GM18520 (cell line): ENCODE data around the gene HAUS7.

Experiments used
- ATAC-seq: cut with Tn5 transposase; IDR thresholded peaks from one replicate; pipeline ENCODE4 v1.9.1; 2021; ENCODE audit not compliant: unreplicated experiment

The HAUS7 gene

DNA sequence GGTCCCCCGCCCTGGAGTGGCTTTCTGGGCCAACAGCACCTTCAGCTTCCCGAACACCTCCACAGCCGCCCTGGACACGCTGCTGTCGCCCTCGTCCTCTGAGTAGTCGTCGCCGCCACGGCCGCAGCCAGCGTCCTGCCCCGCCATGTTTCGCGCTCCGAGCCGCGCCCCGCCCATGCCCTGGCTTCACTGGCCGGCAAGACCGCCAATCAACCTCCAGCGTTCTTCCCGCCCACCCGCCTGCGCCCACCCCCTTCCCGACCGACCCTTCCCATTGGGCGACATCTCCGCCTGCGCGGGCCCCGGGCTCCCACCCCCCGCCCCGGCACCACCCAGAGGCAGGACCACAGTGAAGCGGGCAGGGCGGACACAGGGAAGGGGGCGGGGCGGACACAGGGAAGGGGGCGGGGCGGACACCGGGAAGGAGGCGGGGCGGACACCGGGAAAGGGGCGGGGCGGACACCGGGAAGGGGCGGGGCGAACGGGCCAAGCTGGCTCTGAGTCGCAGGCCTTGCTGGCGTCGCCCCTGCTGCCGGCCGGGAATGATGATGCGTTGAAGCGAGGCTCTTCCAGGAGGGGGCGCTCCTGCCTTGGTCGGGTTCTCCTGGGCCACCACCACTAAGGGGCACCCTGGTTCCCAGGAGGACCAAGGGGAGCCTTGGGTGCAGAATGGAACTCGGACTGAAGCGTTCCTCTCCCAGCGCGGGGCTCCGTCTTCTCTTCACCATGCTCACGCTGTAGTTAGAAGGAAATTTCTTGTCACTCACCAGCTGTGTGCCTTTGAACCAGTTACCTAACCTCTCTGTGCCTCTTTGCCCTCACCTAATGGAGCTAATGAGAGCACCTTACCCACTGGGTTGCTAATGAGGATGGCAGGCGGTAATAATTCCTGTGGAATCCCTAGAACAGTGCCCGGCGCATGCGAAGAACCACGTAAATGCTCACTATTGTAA lies at the start of gene HAUS7:
HAUS7 (minus strand) TSS at position 166 of the 953 bp plus-strand sequence; CDS start at position 147, 19 bp downstream.
- peak; percentile 55 for ATAC-seq

DNA sequence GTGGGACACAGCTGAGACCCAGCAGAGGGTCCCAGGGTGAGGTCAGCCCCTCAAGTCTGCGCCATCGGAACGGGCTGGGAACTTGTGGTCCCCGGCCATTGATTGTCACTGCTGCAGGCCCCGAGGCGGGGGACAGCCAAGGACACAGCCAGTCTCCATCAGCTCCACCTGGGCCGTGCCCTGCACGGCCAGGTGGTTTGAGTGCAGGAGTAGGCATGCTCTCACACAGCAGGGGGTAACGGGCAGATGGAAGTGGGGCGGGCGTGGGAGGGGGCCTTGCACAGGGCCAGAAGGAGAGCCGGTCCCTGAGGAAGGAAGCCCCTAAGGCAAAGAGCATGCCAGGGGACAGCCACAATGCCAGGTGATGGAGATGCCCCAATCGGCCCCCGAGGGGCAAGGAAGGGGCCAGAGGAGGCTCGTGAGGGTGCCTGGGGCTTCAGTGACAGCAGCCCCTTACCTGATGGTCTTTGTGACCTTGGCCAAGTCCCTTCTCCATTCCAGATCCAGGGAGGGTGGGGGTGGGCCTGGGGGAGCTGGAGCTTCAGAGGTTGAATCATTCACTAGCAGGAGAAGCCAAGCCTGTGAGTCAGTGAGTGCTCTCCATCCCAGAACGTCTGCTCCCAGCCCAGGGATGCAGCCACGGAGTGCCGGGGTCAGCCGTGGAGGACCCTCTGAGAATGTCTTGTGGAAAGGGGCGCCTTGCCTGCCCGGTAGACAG lies 49.4 kb upstream of the HAUS7 start:
- ATAC-seq: no peak

DNA sequence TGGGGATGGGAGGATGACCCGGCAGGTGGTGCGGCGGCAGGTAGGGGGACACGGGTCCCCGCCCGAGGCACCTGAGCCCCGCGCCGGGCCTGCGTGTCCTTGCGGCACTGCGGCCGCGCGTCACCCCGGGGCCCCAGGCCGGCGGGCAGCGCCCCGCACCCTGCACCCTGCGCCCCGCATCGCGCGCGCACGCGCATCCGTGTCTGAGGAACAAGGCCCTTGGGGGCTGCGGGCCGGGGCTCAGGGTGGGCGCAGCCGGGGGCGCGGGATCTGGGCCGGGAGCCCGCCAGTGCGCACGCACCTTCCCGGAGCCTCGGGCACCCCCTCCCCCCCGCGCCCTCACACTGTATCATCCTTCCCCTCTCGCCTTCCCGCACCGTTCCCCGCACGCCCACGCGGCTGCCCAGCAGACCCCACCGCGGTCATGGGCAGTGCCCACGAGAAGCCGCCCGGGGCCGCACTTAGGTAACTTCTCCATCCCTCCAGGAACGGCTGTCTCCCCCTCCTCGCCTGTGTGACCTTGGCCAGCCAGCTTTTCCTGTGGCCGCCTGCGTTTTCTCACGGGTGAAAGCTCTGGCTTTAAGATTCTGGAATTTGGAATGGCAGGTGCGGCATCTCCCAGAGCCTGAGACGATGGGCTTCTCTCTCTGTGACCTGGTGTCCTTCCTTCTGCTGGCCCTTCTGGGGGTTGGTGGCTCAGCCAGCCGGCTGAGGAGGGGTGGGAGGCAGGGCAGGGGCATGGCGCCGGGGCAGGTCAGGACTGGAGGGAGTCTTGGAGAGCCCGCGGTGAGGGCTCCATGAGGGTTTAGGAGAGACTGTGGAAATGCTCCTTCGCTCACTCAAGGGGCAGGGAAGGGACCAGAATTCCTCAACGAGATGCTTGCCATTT lies 47.8 kb upstream of the HAUS7 start:
- no peak for ATAC-seq

DNA sequence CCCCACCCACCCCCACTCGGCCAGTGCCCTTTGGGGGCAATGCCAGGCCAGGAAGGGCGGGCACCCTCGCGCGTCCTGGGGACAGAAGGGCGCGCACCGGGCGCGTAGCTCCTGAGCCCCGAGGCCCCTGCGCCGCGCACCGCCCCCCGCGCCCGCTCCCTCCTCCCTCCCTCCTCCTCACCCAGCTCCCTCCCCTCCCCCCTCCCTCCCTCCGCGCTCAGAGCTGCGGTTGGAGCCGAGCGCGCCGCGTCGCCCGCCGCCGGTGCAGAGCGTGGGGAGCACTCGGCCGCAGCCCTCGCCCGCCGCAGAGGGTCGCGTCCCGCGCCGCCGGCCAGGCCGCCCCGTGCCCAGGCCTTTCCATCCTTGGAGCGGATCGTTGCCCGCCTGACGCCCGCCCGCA lies 47.0 kb upstream of the HAUS7 start, which contains the start of gene ATP2B3:
ATP2B3 (plus strand) TSS at position 220 of the 400 bp plus-strand sequence. CDS start 18,606 bp downstream, outside the sequence.
- ATAC-seq: no peak

DNA sequence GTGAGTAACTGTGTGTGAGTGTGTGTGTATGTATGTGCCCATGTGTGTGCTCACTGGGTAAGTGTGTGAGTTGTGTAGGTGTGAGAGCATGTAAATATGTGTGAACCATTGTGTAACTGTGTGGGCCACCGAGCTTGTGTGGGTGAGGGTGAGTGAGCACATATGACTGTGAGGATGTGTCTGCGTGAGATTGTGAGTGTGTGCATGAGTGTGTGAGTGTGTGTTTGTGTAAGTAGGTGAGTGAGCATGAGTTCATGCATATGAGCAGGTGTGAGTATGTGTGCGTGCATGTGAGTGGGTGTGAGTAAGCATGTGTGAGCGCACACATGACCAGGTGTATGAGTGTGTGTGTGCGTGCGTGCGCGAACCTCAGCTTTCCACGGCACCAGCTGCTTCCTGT lies 45.7 kb upstream of the HAUS7 start:
- ATAC-seq: no peak

DNA sequence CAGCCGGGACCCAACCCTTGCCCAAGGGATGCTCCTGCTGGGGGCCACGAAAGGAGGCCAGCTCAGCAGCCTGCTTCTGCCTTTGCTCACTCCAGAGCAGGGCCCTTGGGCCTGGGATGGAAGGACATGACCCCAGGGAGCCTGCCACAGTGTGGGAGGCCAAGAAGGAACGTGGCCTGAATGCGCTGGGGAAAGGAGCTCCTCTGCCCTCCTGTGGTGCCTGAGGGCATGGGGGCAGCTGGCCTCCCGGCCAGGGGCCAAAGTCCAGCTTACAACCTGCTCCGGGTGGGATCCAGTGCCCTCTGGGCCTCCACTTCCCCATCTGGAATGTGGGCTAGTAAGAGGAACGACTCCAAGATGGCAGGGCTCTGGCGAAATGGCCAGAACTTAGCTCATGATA lies 45.1 kb upstream of the HAUS7 start:
- ATAC-seq: no peak

DNA sequence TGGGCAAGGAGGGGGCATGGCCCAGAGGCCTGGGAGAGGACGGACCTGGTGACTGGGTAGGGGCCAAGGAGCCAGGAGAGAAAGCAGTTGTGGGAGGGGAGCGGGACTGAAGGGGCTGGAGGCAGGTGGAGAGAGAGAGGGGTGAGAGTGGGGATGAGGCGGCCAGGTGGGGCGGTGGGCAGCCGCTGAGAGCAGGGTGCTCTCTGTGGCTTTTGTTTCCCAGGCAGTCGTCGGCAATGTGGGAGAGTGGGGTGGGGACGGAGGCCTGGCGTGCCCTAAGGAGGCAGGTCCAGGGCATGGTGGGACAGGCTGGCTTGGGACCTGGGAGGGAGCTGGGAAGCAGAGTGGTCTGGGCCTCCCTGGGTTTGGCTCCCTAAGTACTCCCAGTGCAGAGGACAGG lies 43.9 kb upstream of the HAUS7 start:
- ATAC-seq: no peak

DNA sequence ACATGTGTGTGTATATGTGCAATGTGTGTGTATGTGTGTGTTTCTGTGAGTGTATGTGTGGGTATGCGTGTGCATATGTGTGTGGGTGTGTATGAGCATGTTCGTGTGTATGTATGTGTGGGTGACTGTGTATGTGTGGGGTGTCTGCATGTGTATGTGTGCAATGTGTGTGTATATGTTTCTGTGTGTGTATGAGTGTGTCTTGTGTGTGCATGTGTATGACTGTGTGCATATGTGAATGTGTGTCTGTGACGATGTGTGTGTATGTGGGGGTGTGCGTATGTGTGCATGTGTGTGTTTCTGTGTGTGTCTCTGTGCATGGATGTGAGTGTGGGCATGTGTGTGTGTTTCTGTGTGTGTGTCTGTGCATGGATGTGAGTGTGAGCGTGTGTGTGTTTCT lies 42.9 kb upstream of the HAUS7 start:
- no peak for ATAC-seq

DNA sequence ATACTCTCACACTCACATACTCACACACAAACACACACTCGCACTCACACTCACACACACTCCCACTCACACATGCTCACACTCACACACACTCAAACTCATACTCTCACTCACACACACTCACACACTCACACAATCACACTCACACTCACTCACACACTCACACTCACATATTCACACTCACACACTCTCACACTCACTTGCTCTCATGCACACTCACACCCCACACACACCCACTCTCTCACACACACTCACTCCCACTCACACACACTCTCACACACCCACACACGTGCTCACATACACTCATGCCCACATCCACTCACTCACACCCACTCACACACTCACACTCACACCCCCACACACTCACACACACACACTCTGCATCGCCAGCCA lies 42.1 kb upstream of the HAUS7 start:
- no peak for ATAC-seq

DNA sequence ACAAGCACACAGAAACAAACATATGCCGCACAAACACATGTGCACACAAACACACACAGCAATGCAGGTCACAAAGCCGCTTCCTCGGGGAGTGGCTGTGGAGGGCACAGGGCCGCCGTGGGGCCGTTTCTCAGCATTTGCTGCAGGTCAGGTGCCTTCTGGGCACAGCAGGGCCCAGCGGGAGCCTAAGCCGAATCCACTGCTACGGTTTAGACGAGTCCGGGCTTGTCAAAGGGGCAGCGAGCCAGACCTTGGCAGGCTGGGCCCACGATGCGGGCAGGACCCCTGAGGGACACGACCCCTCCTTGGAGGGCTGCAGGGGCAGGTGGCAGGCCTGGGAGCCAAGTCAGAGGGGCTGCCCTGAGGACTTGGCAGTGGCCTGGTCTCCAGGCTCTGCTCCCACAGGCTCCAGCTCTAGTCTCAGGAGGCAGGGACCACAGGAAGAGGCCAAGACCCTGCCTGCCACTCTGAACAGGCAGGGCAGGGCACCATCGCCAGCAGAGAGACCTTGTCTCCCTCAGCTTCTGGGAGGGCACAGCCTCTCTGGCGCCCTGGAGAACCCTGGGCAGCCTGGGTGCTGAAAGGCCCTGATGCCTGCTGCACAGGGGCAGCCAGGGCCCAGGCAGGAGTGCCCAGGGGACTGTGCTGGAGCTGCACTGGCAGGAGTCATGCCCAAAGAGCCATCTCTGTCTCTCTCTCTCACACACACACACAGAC lies 41.6 kb upstream of the HAUS7 start:
- no peak for ATAC-seq

DNA sequence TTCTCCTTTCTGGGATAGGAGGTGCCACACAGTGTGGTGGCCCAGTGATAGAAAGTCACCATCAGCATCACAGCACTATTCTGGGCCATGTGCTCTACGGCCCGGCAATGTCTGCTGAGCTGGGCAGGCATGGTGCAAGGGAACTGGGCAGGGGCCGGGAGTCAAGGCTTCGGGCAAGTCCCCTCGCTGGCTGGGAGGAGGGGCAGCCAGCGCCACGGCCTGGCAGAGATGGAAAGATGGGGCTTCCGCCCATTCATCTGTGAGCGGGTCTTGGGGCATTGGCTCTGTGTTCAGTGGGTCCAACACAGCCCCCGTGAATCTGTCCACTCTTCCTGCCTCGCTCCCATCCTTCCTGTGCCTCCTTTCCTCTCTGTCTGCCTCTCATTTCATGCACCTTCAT lies 40.0 kb upstream of the HAUS7 start:
- ATAC-seq: no peak

DNA sequence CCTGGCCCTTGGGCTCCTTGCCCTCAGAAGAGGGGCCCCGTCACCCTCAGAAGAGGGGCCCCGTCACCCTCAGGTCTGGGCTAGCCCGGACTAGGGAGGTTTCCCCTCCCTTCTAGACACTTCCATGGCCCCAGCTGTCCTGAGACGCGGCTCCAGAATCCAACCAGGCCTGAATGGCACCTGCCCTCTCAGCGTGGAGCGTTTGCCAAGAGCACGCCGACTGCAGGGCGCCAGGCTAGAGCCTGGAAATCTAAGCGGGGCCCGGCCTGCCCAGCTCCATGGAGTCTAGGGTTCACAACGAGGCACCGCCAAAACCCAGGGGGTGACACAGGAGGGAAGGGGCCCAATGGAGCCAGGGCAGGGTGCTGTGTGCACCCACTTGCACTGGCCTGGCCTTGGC lies 39.2 kb upstream of the HAUS7 start:
- ATAC-seq: no peak

DNA sequence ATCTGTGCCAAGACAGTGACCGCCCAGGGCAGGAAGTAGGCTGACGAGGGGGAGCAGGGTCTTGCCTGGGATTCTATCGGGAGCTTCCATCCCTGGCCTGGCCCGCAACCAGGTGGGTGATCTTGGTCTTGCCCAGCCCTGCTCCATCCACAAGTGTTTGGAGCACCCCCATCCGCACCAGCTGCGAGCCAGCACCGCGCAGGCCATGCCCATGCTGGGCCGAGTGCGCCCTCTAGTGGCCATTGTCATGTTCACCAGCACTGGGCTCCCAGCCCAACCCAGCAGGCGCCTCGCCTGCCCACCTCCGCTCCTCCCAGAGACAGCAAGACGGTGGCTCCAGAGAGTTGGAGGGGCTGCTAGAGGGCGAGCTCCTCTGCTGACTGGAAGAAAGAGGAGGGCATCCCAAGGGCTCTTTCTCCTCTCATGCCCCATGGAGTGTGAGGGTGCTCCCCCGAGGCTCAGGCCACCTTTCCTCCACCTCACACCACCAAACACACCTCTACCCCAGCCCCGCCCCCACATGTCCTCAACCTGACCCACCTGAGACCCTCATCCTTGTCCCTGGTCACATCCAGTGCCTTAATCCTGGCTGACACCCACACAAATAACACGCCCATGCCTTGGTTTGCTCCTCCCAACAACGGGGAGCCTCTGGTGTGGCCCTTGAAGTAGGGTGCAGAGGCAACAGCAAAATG lies 37.3 kb upstream of the HAUS7 start:
- ATAC-seq: peak; percentile 70

DNA sequence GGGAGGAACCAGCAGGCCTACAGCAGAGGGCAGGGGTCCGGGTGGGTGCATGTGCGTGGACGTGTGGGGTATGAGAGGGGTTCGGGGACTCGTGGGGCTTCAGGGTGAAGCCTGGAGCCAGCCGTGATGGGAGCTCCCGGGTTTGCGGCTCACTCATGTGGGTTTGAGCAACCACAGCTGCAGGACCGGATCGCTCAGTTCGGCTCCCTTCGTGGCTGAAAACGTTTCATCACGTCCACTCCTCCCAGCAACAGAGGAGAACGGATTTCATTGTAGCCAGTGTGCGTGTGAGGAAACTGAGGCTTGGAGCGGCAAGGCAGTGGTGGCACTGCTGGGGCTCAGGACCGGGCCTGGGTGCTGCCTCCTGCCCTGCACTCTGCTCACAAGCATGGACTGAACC lies 35.0 kb upstream of the HAUS7 start:
- ATAC-seq: no peak

DNA sequence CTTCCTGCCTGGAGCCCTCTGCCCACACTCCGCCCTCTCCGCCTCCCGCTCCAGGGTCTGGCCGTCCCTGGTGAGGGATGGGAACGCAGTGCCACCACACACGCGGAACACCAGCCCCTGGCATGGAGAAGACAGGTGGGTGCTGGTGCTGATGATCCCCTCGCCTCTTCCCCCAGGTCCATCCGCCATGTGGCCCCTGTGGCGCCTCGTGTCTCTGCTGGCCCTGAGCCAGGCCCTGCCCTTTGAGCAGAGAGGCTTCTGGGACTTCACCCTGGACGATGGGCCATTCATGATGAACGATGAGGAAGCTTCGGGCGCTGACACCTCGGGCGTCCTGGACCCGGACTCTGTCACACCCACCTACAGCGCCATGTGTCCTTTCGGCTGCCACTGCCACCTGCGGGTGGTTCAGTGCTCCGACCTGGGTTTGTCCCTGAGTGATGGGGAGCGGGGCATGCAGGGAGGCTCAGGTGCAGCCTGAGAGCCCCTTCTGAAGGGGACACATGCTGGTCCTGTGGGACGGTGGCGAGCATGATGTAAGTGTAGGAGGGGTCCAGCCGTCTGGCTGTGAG lies 34.2 kb upstream of the HAUS7 start:
- no peak for ATAC-seq

DNA sequence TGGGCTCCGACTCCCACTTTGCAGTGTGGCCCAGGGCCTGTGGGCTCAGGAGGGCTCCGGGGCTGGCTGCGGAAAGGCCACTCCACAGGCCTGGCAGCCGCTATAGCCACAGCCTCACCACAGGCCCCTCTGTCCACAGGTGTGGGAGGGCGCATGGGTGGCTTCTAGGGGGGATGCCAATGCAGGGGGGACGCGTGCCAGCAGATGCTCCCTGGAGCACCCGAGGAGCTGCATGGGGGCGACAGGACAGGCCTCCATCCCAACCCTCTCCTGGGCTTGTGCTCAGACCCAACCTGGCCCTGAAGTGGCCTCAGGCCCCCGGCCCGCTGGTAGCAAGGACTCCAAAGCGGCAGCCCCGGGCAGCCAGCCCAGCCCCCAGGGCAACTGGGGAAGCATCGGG lies 32.4 kb upstream of the HAUS7 start:
- ATAC-seq: no peak

DNA sequence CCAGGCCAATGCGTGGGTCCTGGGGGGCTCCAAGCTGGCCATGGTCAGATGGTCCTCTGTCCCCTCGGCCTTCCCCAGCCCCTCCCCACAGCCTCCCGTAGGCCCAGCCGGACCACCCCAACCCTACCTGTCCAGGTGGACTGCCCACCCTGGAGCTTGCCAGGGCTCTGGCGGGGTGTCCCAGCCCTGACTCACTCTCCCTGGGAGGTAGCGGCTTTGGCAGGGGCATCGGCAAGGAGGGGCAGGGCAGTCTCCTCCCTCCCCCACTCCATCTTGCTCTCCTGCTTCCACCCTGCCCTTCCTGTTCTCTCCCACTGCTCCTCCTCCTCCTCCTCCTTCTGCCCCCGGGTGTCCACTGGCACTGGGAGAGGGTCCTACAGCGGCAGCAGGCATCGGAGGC lies 31.8 kb upstream of the HAUS7 start:
- no peak for ATAC-seq

DNA sequence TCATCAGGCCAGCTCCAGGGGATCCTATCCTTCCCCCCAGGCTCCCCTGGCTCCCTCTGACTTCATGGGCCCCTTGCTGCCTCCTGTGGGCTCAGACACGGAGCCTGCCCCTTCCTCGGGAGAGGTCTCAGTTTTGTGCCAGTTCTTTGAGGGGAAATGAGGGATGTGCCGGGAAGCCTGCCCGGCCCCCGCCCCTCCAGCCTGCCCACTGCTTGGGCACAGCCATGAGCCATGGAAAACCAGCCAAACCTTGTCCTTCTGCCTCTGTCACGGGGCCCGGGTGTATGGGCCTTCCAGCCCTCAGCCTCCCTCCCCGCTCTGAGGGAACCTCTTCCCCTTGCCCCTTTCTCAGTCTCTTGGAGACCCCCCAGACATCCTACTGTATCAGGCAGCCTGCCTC lies 31.2 kb upstream of the HAUS7 start:
- ATAC-seq: no peak

DNA sequence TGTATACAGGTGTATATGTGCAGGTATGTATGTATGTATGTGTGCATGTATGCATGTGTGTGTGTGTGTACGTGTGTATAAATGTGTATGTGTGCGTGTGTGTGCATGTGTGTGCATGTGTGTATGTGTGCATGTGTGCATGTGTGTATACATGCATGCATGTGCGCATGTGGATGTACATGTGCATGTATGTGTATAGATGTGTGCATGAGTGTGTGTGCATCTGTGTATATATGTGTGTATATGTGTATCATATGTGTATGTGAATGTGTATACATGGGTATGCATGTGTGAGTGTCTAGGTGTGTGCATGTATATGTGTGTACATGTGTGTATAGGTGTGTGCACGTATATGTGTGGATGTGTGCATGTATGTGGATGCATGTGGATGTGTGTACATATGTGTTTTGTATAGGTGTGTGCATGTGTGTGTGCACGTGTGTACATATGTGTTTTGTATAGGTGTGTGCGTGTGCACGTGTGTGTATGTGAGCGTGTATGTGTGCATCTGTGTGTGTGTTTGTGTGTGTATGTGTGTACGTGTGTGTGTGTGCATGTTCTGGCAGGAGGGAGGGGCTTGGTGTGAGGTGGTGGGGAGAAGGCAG lies 30.4 kb upstream of the HAUS7 start:
- no peak for ATAC-seq
